Astrocyte (in vitro differentiated cells and primary cell): ENCODE results near the gene NDOR1. TPM values are rescaled to one million over a fixed set of nuclear protein-coding genes. Genes with fewer than 3 reads are reported as not detected.
A peak's percentile ranks its signal among the peaks of the same experiment; 100 is the strongest.
"Not testable (repeated sequence)": the region's sequence is repeated elsewhere in the genome, so short reads cannot be mapped to it uniquely, and the experiment has no call there.

Experiments
- DNase-seq: peaks from one replicate; pipeline ENCODE4 v3.0.0-alpha.2; 2010; ENCODE audit warnings: low read depth
- FAIRE-seq: peaks from 2 replicates; lab custom pipeline; 2011; peaks lifted over from hg19 to GRCh38; lab: Jason Lieb, UNC
- H2AFZ ChIP-seq: 2 replicates; pipeline ENCODE4 v1.6.0; 2012; ENCODE audit warnings: low read depth, low read length, inconsistent platforms
- H3K27ac ChIP-seq: 2 replicates; pipeline ENCODE4 v1.5.1; 2011; ENCODE audit warnings: low read depth, low read length, inconsistent platforms
- H3K27me3 ChIP-seq: 2 replicates; pipeline ENCODE4 v1.6.0; 2011; ENCODE audit warnings: low read length, inconsistent platforms; ENCODE audit not compliant: insufficient read depth
- H3K36me3 ChIP-seq: 2 replicates; pipeline ENCODE4 v1.5.1; 2011; ENCODE audit warnings: low read length, inconsistent platforms; ENCODE audit not compliant: insufficient read depth
- H3K4me1 ChIP-seq: 2 replicates; pipeline ENCODE4 v1.5.1; 2011; ENCODE audit warnings: low read length, inconsistent platforms; ENCODE audit not compliant: insufficient read depth
- H3K4me2 ChIP-seq: 2 replicates; pipeline ENCODE4 v1.6.0; 2012; ENCODE audit warnings: low read length, inconsistent platforms
- H3K4me3 ChIP-seq: 2 replicates; pipeline ENCODE4 v1.5.1; 2011; ENCODE audit warnings: low read depth, mild to moderate bottlenecking, low read length, inconsistent platforms; ENCODE audit not compliant: insufficient read depth
- H3K79me2 ChIP-seq: 2 replicates; pipeline ENCODE4 v1.6.0; 2012; ENCODE audit warnings: mild to moderate bottlenecking, low read length, inconsistent platforms; ENCODE audit not compliant: insufficient read depth
- H3K9ac ChIP-seq: 2 replicates; pipeline ENCODE4 v1.6.0; 2012; ENCODE audit warnings: mild to moderate bottlenecking, low read length, inconsistent platforms
- H3K9me3 ChIP-seq: 2 replicates; pipeline ENCODE4 v1.5.1; 2012; ENCODE audit warnings: low read depth, mild to moderate bottlenecking, low read length, inconsistent platforms; ENCODE audit not compliant: insufficient read depth
- H4K20me1 ChIP-seq: 2 replicates; pipeline ENCODE4 v1.6.0; 2012; ENCODE audit warnings: low read length, inconsistent platforms; ENCODE audit not compliant: insufficient read depth
- H3K27ac Mint-ChIP-seq: one replicate; pipeline ENCODE4 v1.8.0; 2021; ENCODE audit warnings: mild to moderate bottlenecking, mixed read lengths; ENCODE audit not compliant: unreplicated experiment
- H3K27me3 Mint-ChIP-seq: one replicate; pipeline ENCODE4 v1.8.0; 2021; ENCODE audit warnings: low read depth, mixed read lengths; ENCODE audit not compliant: unreplicated experiment
- H3K36me3 Mint-ChIP-seq: one replicate; pipeline ENCODE4 v1.8.0; 2021; ENCODE audit warnings: low read depth, mixed read lengths; ENCODE audit not compliant: unreplicated experiment
- H3K4me1 Mint-ChIP-seq: one replicate; pipeline ENCODE4 v1.8.0; 2021; ENCODE audit warnings: low read depth, mixed read lengths; ENCODE audit not compliant: unreplicated experiment
- H3K4me3 Mint-ChIP-seq: one replicate; pipeline ENCODE4 v1.8.0; 2021; ENCODE audit warnings: mild to moderate bottlenecking, moderate library complexity, mixed read lengths; ENCODE audit not compliant: unreplicated experiment
- H3K9me3 Mint-ChIP-seq: one replicate; pipeline ENCODE4 v1.8.0; 2021; ENCODE audit warnings: mild to moderate bottlenecking, mixed read lengths; ENCODE audit not compliant: unreplicated experiment
- CTCF ChIP-seq: IDR thresholded peaks from 2 replicates; pipeline ENCODE4 v1.5.1; 2011; ENCODE audit warnings: low read depth, mild to moderate bottlenecking, inconsistent platforms, low read length, moderate library complexity; ENCODE audit not compliant: insufficient read depth
- EZH2 ChIP-seq: IDR thresholded peaks from 2 replicates; pipeline ENCODE4 v1.6.1; 2012; ENCODE audit warnings: mild to moderate bottlenecking, low read length, inconsistent platforms; ENCODE audit not compliant: insufficient read depth
- total RNA-seq: library from RNA; stranded (reverse); gene quantifications from 2 replicates; pipeline ENCODE4 v1.2.1, GENCODE V29; 2021

Gene NDOR1
- total RNA-seq, 1 donor from 2014 or later = 14.5 TPM

DNA sequence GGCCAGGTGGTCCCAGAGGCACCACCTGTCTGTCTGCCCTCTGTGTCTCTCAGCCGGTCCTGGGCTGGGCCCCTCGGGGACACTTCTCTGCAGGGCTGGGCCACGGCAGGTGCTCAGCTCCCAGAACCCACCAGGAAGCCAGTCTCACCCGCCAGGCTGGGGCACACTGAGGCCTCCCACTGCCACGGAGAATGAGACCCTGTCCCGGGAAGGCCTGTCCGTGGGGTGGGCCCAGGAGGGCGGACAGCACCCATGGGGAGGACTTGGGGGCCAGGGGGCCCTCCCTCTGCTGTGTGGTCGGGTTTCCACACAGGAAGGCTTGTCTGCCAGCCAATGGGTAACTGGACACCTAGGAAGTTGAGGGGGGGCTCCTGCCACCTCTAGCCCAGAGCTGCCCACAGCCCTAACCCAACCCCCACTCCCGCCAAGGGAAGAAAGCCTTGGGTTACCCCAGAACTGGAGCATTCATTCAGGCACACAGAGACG, 31.5 kb downstream of the NDOR1 start:
- H3K9ac ChIP-seq = no peak overlapping the region
- Mint-ChIP-seq H3K4me3 (no peak overlapping the region), H3K36me3 (peaks cover under 1% of the 10 kb centered on the region), H3K27me3 (no peaks in the 10 kb centered on the region), H3K27ac (no peak overlapping the region), H3K9me3 (no peaks in the 10 kb centered on the region), H3K4me1 (peaks cover 1% of the 10 kb centered on the region)
- no peak overlapping the region for H2AFZ ChIP-seq
- no peaks in the 10 kb centered on the region for H3K36me3 ChIP-seq
- H4K20me1 ChIP-seq = peaks cover 29% of the 10 kb centered on the region
- FAIRE-seq = no peak
- DNase-seq = no peak
- H3K4me3 ChIP-seq = no peak overlapping the region
- H3K27ac ChIP-seq = no peak overlapping the region
- H3K27me3 ChIP-seq = no peaks in the 10 kb centered on the region
- H3K79me2 ChIP-seq = peaks cover 27% of the 10 kb centered on the region
- no peaks in the 10 kb centered on the region for H3K9me3 ChIP-seq
- H3K4me1 ChIP-seq = peaks cover 7% of the 10 kb centered on the region
- H3K4me2 ChIP-seq = peak overlapping the region; percentile 54
- no peak for TF ChIP-seq EZH2
- TF ChIP-seq CTCF = no peak

DNA sequence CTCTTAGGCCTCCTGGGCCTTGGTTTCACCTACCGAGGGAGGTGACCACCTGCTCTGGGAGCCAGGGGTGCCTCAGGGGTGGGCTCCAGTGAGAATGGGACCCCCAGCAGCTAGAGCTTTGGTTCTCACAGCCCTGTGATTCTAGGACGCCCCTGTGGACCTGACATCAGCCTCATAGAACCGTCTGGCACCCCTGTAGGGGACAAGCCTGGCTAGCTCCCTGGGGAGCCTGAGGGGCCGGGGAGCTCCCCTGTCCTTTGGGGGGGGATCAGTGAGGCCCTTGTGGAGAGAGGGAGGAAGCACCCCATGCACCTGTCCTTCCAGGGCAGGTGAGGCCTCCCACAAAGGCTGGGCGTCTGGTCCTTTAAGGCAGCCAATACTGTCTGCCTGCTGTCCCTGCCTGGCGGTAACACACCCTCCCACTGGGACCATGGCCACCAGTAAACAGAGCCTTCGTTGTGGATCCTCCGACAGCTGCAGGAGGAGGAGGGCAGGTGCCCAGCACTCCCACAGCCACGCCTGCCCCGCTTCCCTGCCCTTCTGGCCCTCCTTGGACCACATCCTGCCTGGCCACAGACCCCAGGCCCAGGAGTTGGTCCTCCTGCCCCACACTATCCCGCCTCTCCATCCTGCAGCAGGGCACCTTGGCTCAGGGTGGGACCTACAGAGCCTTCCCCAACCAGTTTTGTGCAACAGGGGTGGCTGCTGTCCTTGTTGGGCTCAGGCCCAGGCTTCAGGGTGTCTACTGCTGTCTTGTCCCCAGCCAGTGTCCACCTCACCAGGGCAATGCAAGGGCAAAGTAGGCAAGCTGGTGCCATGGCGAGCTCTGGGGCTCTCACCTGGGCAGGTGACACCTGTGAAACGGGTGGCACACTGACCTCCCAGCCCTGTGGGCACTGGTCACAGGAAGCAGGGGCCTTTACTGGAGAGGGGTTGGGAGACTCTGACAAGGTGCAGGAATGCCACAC, 32.5 kb downstream of the NDOR1 start:
- H3K4me3 ChIP-seq = no peak overlapping the region
- H3K4me1 Mint-ChIP-seq = peaks cover 10% of the 10 kb centered on the region
- peaks cover 40% of the 10 kb centered on the region for H4K20me1 ChIP-seq
- H3K9me3 Mint-ChIP-seq = no peaks in the 10 kb centered on the region
- H3K4me1 ChIP-seq = peaks cover 18% of the 10 kb centered on the region
- peak overlapping the region; percentile 75 for H3K27ac Mint-ChIP-seq
- no peak for DNase-seq
- H3K36me3 ChIP-seq = peaks cover 6% of the 10 kb centered on the region
- no peaks in the 10 kb centered on the region for H3K9me3 ChIP-seq
- H3K36me3 Mint-ChIP-seq = peaks cover 8% of the 10 kb centered on the region
- H3K27me3 Mint-ChIP-seq = no peaks in the 10 kb centered on the region
- peaks cover 37% of the 10 kb centered on the region for H3K79me2 ChIP-seq
- no peak overlapping the region for H3K27ac ChIP-seq
- H3K27me3 ChIP-seq = no peaks in the 10 kb centered on the region
- no peak for TF ChIP-seq EZH2
- TF ChIP-seq CTCF = no peak
- H3K4me3 Mint-ChIP-seq = peak overlapping the region; percentile 20
- no peak overlapping the region for H3K9ac ChIP-seq
- H2AFZ ChIP-seq = no peak overlapping the region
- no peak for FAIRE-seq
- peak overlapping the region; percentile 93 for H3K4me2 ChIP-seq

DNA sequence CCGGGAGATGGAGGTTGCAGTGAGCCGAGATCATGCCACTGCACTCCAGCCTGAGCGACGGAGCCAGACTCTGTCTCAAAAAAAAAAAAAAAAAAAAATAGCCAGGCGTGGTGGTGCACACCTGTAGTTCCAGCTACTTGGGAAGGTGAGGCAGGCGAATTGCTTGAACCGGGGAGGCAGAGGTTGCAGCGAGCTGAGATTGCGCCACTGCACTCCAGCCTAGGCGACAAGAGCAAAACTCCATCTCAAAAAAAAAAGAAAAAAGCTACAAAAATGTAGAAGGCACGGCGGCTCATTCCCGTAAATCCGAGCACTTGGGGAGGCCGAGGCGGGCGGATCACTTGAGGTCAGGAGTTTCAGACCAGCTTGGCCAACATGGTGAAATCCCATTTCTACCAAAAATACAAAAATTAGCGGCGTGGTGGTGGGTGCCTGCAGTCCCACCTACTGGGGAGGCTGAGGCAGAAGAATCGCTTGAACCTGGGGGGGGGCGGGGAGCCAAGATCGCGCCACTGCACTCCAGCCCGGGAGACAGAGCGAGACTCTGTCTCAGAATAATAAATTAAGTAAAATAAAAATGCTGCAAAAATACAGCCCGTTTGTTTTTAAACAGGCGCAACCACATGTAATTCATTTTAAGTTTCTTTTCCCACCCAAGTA, 34.2 kb downstream of the NDOR1 start:
- not testable (repeated sequence) for FAIRE-seq, DNase-seq, H3K36me3 Mint-ChIP-seq, H3K36me3 ChIP-seq, H3K9me3 Mint-ChIP-seq, H3K27me3 ChIP-seq, H3K9me3 ChIP-seq, H3K27me3 Mint-ChIP-seq
- Histone ChIP-seq H3K4me3 (peak overlapping the region; percentile 80), H3K27ac (peak overlapping the region; percentile 87), H3K4me1 (peaks cover 25% of the 10 kb centered on the region), H3K79me2 (peaks cover 54% of the 10 kb centered on the region), H2AFZ (peak overlapping the region; percentile 71), H3K4me2 (peak overlapping the region; percentile 93), H3K9ac (peak overlapping the region; percentile 85), H4K20me1 (peaks cover 56% of the 10 kb centered on the region)
- Mint-ChIP-seq H3K4me1 (peaks cover 19% of the 10 kb centered on the region), H3K4me3 (peak overlapping the region; percentile 84), H3K27ac (peak overlapping the region; percentile 86)
